ENCODE measurements around the gene ESYT1. TPM values are rescaled to one million over a fixed set of nuclear protein-coding genes. Genes with fewer than 3 reads are reported as not detected.

The ESYT1 gene
- total and polyA plus RNA-seq, 3 experiments from 2014 or later = 185 to 374 (median 191) TPM

GRCh38 chr12:56097738-56098137, 30.3 kb upstream of the ESYT1 start:
- H3K36me3 Mint-ChIP-seq = no peaks in the 10 kb centered on the region
- ChIA-PET CTCF (no interaction called here), POLR2A (interaction anchor here (0.6 kb wide), 1 partner anchor 12 kb away, joined by 3 read pairs; no protein-coding TSS in a partner anchor)
- H3K4me3 Mint-ChIP-seq = peak overlapping the region in 1 of 7 donors; percentile 1
- peaks cover 24 to 25% (median 24%) of the 10 kb centered on the region in 3 donors for H3K4me1 Mint-ChIP-seq
- H3K27me3 Mint-ChIP-seq = no peaks in the 10 kb centered on the region
- DNase-seq = no peak
- Histone ChIP-seq H3K4me3 (ENCODE audit: low read length) (no peak overlapping the region), H3K36me3 (ENCODE audit: insufficient read depth, low read length) (no peaks in the 10 kb centered on the region), H3K27me3 (ENCODE audit: insufficient read depth, low read length, poor library complexity, severe bottlenecking) (no peaks in the 10 kb centered on the region), H3K27ac (ENCODE audit: low read depth, low read length) (no peak overlapping the region), H3K9me3 (ENCODE audit: low read length) (no peaks in the 10 kb centered on the region), H3K4me1 (ENCODE audit: insufficient read depth, low read length) (peaks cover 15% of the 10 kb centered on the region)
- H3K27ac Mint-ChIP-seq = peak overlapping the region in 1 of 8 donors; percentile 24
- H3K9me3 Mint-ChIP-seq = no peaks in the 10 kb centered on the region

GRCh38 chr12:56098592-56098991, 29.5 kb upstream of the ESYT1 start:
- no peaks in the 10 kb centered on the region for H3K9me3 ChIP-seq (ENCODE audit: low read length)
- peaks cover 32 to 34% (median 33%) of the 10 kb centered on the region in 3 donors for H3K4me1 Mint-ChIP-seq
- no peaks in the 10 kb centered on the region for H3K27me3 ChIP-seq (ENCODE audit: insufficient read depth, low read length, poor library complexity, severe bottlenecking)
- H3K27ac Mint-ChIP-seq = peak overlapping the region in 2 of 8 donors; percentile 31 to 36
- no peak overlapping the region for H3K27ac ChIP-seq (ENCODE audit: low read depth, low read length)
- no peaks in the 10 kb centered on the region for H3K27me3 Mint-ChIP-seq
- H3K4me1 ChIP-seq (ENCODE audit: insufficient read depth, low read length) = peaks cover 24% of the 10 kb centered on the region
- no peaks in the 10 kb centered on the region for H3K36me3 Mint-ChIP-seq
- H3K4me3 ChIP-seq (ENCODE audit: low read length) = no peak overlapping the region
- POLR2A ChIA-PET = no interaction called here
- H3K36me3 ChIP-seq (ENCODE audit: insufficient read depth, low read length) = no peaks in the 10 kb centered on the region
- H3K9me3 Mint-ChIP-seq = no peaks in the 10 kb centered on the region
- no peak for DNase-seq
- CTCF ChIA-PET = no interaction called here
- no peak overlapping the region for H3K4me3 Mint-ChIP-seq

DNA sequence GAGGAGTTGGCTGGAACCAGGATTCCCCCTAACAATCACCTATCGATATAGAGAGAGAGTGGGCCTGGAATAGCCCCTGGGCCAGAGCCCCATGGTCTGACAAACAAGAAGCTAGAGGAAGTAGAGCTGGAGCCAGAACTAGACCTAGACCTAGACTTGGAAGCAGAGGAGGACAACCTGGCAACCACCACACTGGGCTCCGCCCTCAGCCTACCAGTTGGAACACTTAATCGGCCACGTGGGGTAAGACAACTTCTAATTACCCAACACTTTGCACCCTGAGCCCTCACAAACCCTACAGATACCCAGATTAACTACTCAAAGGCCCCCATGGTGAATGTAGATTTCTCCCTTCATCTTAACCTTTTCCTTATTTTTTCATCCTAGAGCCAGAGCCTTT, 28.3 kb upstream of the ESYT1 start:
- Mint-ChIP-seq H3K4me3 (peak overlapping the region in 1 of 7 donors; percentile 15), H3K27me3 (no peaks in the 10 kb centered on the region), H3K9me3 (no peaks in the 10 kb centered on the region), H3K4me1 (peaks cover 38 to 44% (median 41%) of the 10 kb centered on the region in 3 donors), H3K27ac (peak overlapping the region in 7 of 8 donors; percentile 13 to 78 (median 70)), H3K36me3 (peaks cover 0 to 10% (median 0%) of the 10 kb centered on the region in 3 donors)
- no peaks in the 10 kb centered on the region for H3K36me3 ChIP-seq (ENCODE audit: insufficient read depth, low read length)
- H3K27me3 ChIP-seq (ENCODE audit: insufficient read depth, low read length, poor library complexity, severe bottlenecking) = no peaks in the 10 kb centered on the region
- H3K27ac ChIP-seq (ENCODE audit: low read depth, low read length) = no peak overlapping the region
- peaks cover 26% of the 10 kb centered on the region for H3K4me1 ChIP-seq (ENCODE audit: insufficient read depth, low read length)
- POLR2A ChIA-PET = no interaction called here
- CTCF ChIA-PET = no interaction called here
- H3K9me3 ChIP-seq (ENCODE audit: low read length) = no peaks in the 10 kb centered on the region
- DNase-seq = no peak
- H3K4me3 ChIP-seq (ENCODE audit: low read length) = no peak overlapping the region

- POLR2A ChIA-PET = interaction anchor here (0.5 to 4.6 kb wide), 2 partner anchors 16 to 57 kb away, joined by 3 to 115 read pairs; partner anchors contain the start of genes RPL41 and ZC3H10
- H3K36me3 ChIP-seq (ENCODE audit: insufficient read depth, low read length) = no peaks in the 10 kb centered on the region
- H3K9me3 ChIP-seq (ENCODE audit: low read length) = no peaks in the 10 kb centered on the region
- Mint-ChIP-seq H3K27me3 (no peaks in the 10 kb centered on the region), H3K27ac (peak overlapping the region; percentile 63 to 99 (median 98)), H3K4me1 (peaks cover 49 to 54% (median 51%) of the 10 kb centered on the region in 3 donors), H3K4me3 (no peak overlapping the region), H3K9me3 (no peaks in the 10 kb centered on the region), H3K36me3 (peaks cover 0 to 13% (median 0%) of the 10 kb centered on the region in 3 donors)
- peaks cover 36% of the 10 kb centered on the region for H3K4me1 ChIP-seq (ENCODE audit: insufficient read depth, low read length)
- no peaks in the 10 kb centered on the region for H3K27me3 ChIP-seq (ENCODE audit: insufficient read depth, low read length, poor library complexity, severe bottlenecking)
- H3K4me3 ChIP-seq (ENCODE audit: low read length) = no peak overlapping the region
- DNase-seq = no peak
- no peak overlapping the region for H3K27ac ChIP-seq (ENCODE audit: low read depth, low read length)
- CTCF ChIA-PET = interaction anchor here (1.6 kb wide), 2 partner anchors 17 to 54 kb away, joined by 5 read pairs; partner anchors contain the start of gene ZC3H10
These were observed 27.0 kb upstream of the ESYT1 start for GRCh38 chr12:56101045-56101444.

DNA sequence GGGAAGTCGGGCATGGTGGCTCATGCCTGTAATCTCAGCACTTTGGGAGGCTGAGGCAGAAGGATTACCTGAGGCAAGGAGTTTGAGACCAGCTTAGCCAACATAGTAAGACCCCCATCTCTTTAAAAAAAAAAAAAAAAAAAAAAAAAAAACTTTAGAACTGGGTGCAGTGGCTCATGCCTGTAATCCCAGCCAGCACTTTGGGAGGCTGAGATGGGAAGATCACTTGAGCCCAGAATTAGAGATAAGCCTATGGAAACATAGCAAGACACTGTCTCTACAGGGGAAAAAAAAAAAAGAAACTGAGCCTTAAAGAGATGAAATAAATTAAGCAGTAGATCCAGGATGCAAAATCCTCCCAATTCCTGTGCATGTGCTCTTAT, 25.4 kb upstream of the ESYT1 start:
- Histone ChIP-seq H3K36me3 (ENCODE audit: insufficient read depth, low read length) (peaks cover 12% of the 10 kb centered on the region), H3K9me3 (ENCODE audit: low read length) (no peaks in the 10 kb centered on the region), H3K4me1 (ENCODE audit: insufficient read depth, low read length) (peaks cover 40% of the 10 kb centered on the region), H3K27ac (ENCODE audit: low read depth, low read length) (peak overlapping the region; percentile 82), H3K27me3 (ENCODE audit: insufficient read depth, low read length, poor library complexity, severe bottlenecking) (no peaks in the 10 kb centered on the region), H3K4me3 (ENCODE audit: low read length) (peak overlapping the region; percentile 79)
- Mint-ChIP-seq H3K4me1 (peaks cover 61 to 68% (median 62%) of the 10 kb centered on the region in 3 donors), H3K4me3 (peak overlapping the region; percentile 97 to 100 (median 98)), H3K36me3 (peaks cover 0 to 26% (median 4%) of the 10 kb centered on the region in 3 donors), H3K9me3 (no peaks in the 10 kb centered on the region), H3K27me3 (no peaks in the 10 kb centered on the region), H3K27ac (peak overlapping the region; percentile 95 to 99 (median 98))
- ChIA-PET CTCF (interaction anchor here (0.6 to 8.4 kb wide), 8 partner anchors 15 to 233 kb away, joined by 3 to 89 read pairs (median 5); partner anchors contain the start of genes ESYT1, RPL41, SMARCC2 and ZC3H10), POLR2A (interaction anchor here (2.2 to 4.6 kb wide), 3 partner anchors 14 to 25 kb away, joined by 9 to 115 read pairs (median 23); partner anchors contain the start of genes ERBB3, ESYT1, RPL41 and ZC3H10)
- no peak for DNase-seq

GRCh38 chr12:56103066-56103711, 24.9 kb upstream of the ESYT1 start:
- peaks cover 40% of the 10 kb centered on the region for H3K4me1 ChIP-seq (ENCODE audit: insufficient read depth, low read length)
- peaks cover 17% of the 10 kb centered on the region for H3K36me3 ChIP-seq (ENCODE audit: insufficient read depth, low read length)
- Mint-ChIP-seq H3K36me3 (peaks cover 0 to 31% (median 4%) of the 10 kb centered on the region in 3 donors), H3K27me3 (no peaks in the 10 kb centered on the region), H3K27ac (peak overlapping the region; percentile 95 to 99 (median 98)), H3K9me3 (no peaks in the 10 kb centered on the region), H3K4me1 (peaks cover 61 to 68% (median 62%) of the 10 kb centered on the region in 3 donors), H3K4me3 (peak overlapping the region; percentile 97 to 100 (median 98))
- H3K4me3 ChIP-seq (ENCODE audit: low read length) = peak overlapping the region; percentile 79
- peak overlapping the region; percentile 82 for H3K27ac ChIP-seq (ENCODE audit: low read depth, low read length)
- ChIA-PET POLR2A (interaction anchor here (0.6 to 4.6 kb wide), 9 partner anchors 14 to 1000 kb away, joined by 4 to 115 read pairs (median 10); partner anchors contain the start of genes ERBB3, ESYT1, RAB5B and RNF41), CTCF (interaction anchor here (0.9 to 8.4 kb wide), 8 partner anchors 15 to 128 kb away, joined by 3 to 89 read pairs (median 6); partner anchors contain the start of genes ESYT1, RPL41, SMARCC2 and ZC3H10)
- peak in 2 of 5 donors; percentile 51 to 69 for DNase-seq
- no peaks in the 10 kb centered on the region for H3K27me3 ChIP-seq (ENCODE audit: insufficient read depth, low read length, poor library complexity, severe bottlenecking)
- no peaks in the 10 kb centered on the region for H3K9me3 ChIP-seq (ENCODE audit: low read length)

GRCh38 chr12:56103823-56104108, 24.3 kb upstream of the ESYT1 start:
- CTCF ChIA-PET = interaction anchor here (0.6 to 8.4 kb wide), 13 partner anchors 14 to 286 kb away, joined by 3 to 89 read pairs (median 4); partner anchors contain the start of genes ESYT1, ORMDL2, RPL41 and SMARCC2
- peak overlapping the region; percentile 79 for H3K4me3 ChIP-seq (ENCODE audit: low read length)
- H3K4me1 Mint-ChIP-seq = peaks cover 61 to 68% (median 62%) of the 10 kb centered on the region in 3 donors

More at GRCh38 chr12:56103823-56104108, 24.3 kb upstream of the ESYT1 start:
- Histone ChIP-seq H3K36me3 (ENCODE audit: insufficient read depth, low read length) (peaks cover 22% of the 10 kb centered on the region), H3K27me3 (ENCODE audit: insufficient read depth, low read length, poor library complexity, severe bottlenecking) (no peaks in the 10 kb centered on the region), H3K27ac (ENCODE audit: low read depth, low read length) (peak overlapping the region; percentile 82), H3K9me3 (ENCODE audit: low read length) (no peaks in the 10 kb centered on the region), H3K4me1 (ENCODE audit: insufficient read depth, low read length) (peaks cover 40% of the 10 kb centered on the region)
- Mint-ChIP-seq H3K36me3 (peaks cover 0 to 37% (median 4%) of the 10 kb centered on the region in 3 donors), H3K4me3 (peak overlapping the region; percentile 97 to 100 (median 98)), H3K27ac (peak overlapping the region; percentile 95 to 99 (median 98)), H3K9me3 (no peaks in the 10 kb centered on the region), H3K27me3 (no peaks in the 10 kb centered on the region)
- DNase-seq = no peak
- POLR2A ChIA-PET = interaction anchor here (0.6 to 4.6 kb wide), 16 partner anchors 13 to 999 kb away, joined by 3 to 115 read pairs (median 6); partner anchors contain the start of genes CNPY2, CS, ERBB3 and ESYT1
